HEK293 (cell line): ENCODE results near the gene CCNYL1.

Experiments used
- CTCF ChIA-PET: fragments of 350-600 bp; formaldehyde crosslinking; extraction: SDS; loops from one replicate; lab custom pipeline; 2021; ENCODE audit warnings: antibody characterized with exemption; lab: Yijun Ruan, JAX
- POLR2A ChIA-PET: fragments of 300-600 bp; formaldehyde crosslinking; extraction: SDS; loops from one replicate; lab custom pipeline; 2020; ENCODE audit warnings: antibody characterized with exemption, inconsistent platforms; lab: Yijun Ruan, JAX
- H3K27ac ChIP-seq: fragments of 200-500 bp; sonication (Bioruptor generic); 2 replicates; pipeline ENCODE4 v1.5.1; 2014; ENCODE audit warnings: low read depth, low read length, control low read depth, inconsistent platforms; ENCODE audit errors: extremely low read depth
- H3K36me3 ChIP-seq, 2 experiments: fragments of 200-500 bp in 1 of 2; sonication (Bioruptor generic) in 1 of 2; 1 replicate in 1 of 2; 2 replicates in 1 of 2; pipeline ENCODE4 v1.5.1; 2014 to 2017; ENCODE audit warnings: inconsistent platforms in 2 of 2, low read length in 2 of 2; ENCODE audit not compliant: control insufficient read depth in 2 of 2, insufficient read depth in 1 of 2
- H3K4me1 ChIP-seq: fragments of 200-500 bp; sonication (Bioruptor generic); 2 replicates; pipeline ENCODE4 v1.5.1; 2014; ENCODE audit warnings: mild to moderate bottlenecking, low read length, inconsistent platforms; ENCODE audit not compliant: control insufficient read depth, insufficient read depth
- H3K4me3 ChIP-seq: 2 replicates; pipeline ENCODE4 v1.5.1; 2011; ENCODE audit warnings: low read depth, mild to moderate bottlenecking, control low read depth, low read length, moderate library complexity
- H3K9me3 ChIP-seq: fragments of 200-500 bp; sonication (Bioruptor generic); 2 replicates; pipeline ENCODE4 v1.5.1; 2014; ENCODE audit warnings: low read depth, low read length, inconsistent platforms; ENCODE audit not compliant: control insufficient read depth, insufficient read depth
- AEBP2 ChIP-seq: fragments of 450-650 bp; formaldehyde crosslinking; IDR thresholded peaks from 2 replicates; pipeline ENCODE4 v1.5.1; 2016; ENCODE audit warnings: missing biosample characterization, missing genetic modification characterization, borderline replicate concordance
- BCL6B ChIP-seq: fragments of 450-650 bp; formaldehyde crosslinking; IDR thresholded peaks from 2 replicates; pipeline ENCODE4 v1.5.1; 2017; ENCODE audit warnings: missing biosample characterization, missing genetic modification characterization
- ELK4 ChIP-seq: IDR thresholded peaks from 2 replicates; pipeline ENCODE4 v1.6.1; 2011; ENCODE audit warnings: mild to moderate bottlenecking, low read depth, low read length, borderline replicate concordance
- HOXD13 ChIP-seq: sonication (generic); formaldehyde crosslinking; IDR thresholded peaks from 2 replicates; pipeline ENCODE4 v1.8.0; 2022; ENCODE audit warnings: missing genetic modification reagents, borderline replicate concordance
- OSR2 ChIP-seq: fragments of 450-650 bp; formaldehyde crosslinking; IDR thresholded peaks from 2 replicates; pipeline ENCODE4 v1.5.1; 2016; ENCODE audit warnings: missing biosample characterization, missing genetic modification characterization
- SALL2 ChIP-seq: fragments of 450-650 bp; formaldehyde crosslinking; IDR thresholded peaks from 2 replicates; pipeline ENCODE4 v1.5.0; 2017; ENCODE audit warnings: missing biosample characterization, mild to moderate bottlenecking, missing genetic modification characterization, borderline replicate concordance
- SCRT1 ChIP-seq: fragments of 450-650 bp; formaldehyde crosslinking; IDR thresholded peaks from 2 replicates; pipeline ENCODE4 v1.5.1; 2016; ENCODE audit warnings: missing biosample characterization, missing genetic modification characterization, borderline replicate concordance
- YY1 ChIP-seq: fragments of 450-650 bp; formaldehyde crosslinking; IDR thresholded peaks from 2 replicates; pipeline ENCODE4 v1.5.1; 2018; ENCODE audit warnings: missing biosample characterization, missing genetic modification characterization
- ZBTB49 ChIP-seq: fragments of 450-650 bp; formaldehyde crosslinking; IDR thresholded peaks from 2 replicates; pipeline ENCODE4 v1.5.1; 2016; ENCODE audit warnings: missing biosample characterization, missing genetic modification characterization, low read depth
- ZIC2 ChIP-seq: fragments of 450-650 bp; formaldehyde crosslinking; IDR thresholded peaks from 2 replicates; pipeline ENCODE4 v1.5.1; 2016; ENCODE audit warnings: missing biosample characterization, missing genetic modification characterization
- ZNF169 ChIP-seq: fragments of 450-650 bp; formaldehyde crosslinking; IDR thresholded peaks from 2 replicates; pipeline ENCODE4 v1.5.1; 2016; ENCODE audit warnings: missing biosample characterization, missing genetic modification characterization
- ZNF26 ChIP-seq: fragments of 450-650 bp; formaldehyde crosslinking; IDR thresholded peaks from 2 replicates; pipeline ENCODE4 v1.5.1; 2016; ENCODE audit warnings: missing biosample characterization, missing genetic modification characterization
- ZNF302 ChIP-seq: fragments of 450-650 bp; formaldehyde crosslinking; IDR thresholded peaks from 2 replicates; pipeline ENCODE4 v1.5.1; 2016; ENCODE audit warnings: missing biosample characterization, missing genetic modification characterization, low read depth
- ZNF391 ChIP-seq: fragments of 450-650 bp; formaldehyde crosslinking; IDR thresholded peaks from 2 replicates; pipeline ENCODE4 v1.5.1; 2016; ENCODE audit warnings: low read depth, missing biosample characterization, missing genetic modification characterization, borderline replicate concordance
- ZNF394 ChIP-seq: fragments of 450-650 bp; formaldehyde crosslinking; IDR thresholded peaks from 2 replicates; pipeline ENCODE4 v1.5.1; 2016; ENCODE audit warnings: missing biosample characterization, missing genetic modification characterization, mild to moderate bottlenecking, moderate library complexity, borderline replicate concordance
- ZNF473 ChIP-seq: fragments of 450-650 bp; formaldehyde crosslinking; IDR thresholded peaks from 2 replicates; pipeline ENCODE4 v1.5.1; 2017; ENCODE audit warnings: missing biosample characterization, missing genetic modification characterization
- ZNF48 ChIP-seq: fragments of 450-650 bp; formaldehyde crosslinking; IDR thresholded peaks from 2 replicates; pipeline ENCODE4 v1.5.1; 2016; ENCODE audit warnings: missing biosample characterization, missing genetic modification characterization
- ZNF600 ChIP-seq: fragments of 450-650 bp; formaldehyde crosslinking; IDR thresholded peaks from 2 replicates; pipeline ENCODE4 v1.5.1; 2016; ENCODE audit warnings: missing biosample characterization, missing genetic modification characterization
- ZNF660 ChIP-seq: fragments of 450-650 bp; IDR thresholded peaks from 2 replicates; pipeline ENCODE4 v1.5.1; 2018; ENCODE audit warnings: missing biosample characterization, mild to moderate bottlenecking, missing genetic modification characterization
- ZNF747 ChIP-seq: fragments of 450-650 bp; formaldehyde crosslinking; IDR thresholded peaks from 2 replicates; pipeline ENCODE4 v1.5.1; 2016; ENCODE audit warnings: missing biosample characterization, missing genetic modification characterization
- ZNF76 ChIP-seq: fragments of 450-650 bp; formaldehyde crosslinking; IDR thresholded peaks from 2 replicates; pipeline ENCODE4; 2016; ENCODE audit warnings: low read depth, missing biosample characterization, missing genetic modification characterization, borderline replicate concordance

Gene CCNYL1

GRCh38 chr2:207782238-207783030 is 71.0 kb downstream of the CCNYL1 start:
- no peaks in the 10 kb centered on the region for H3K9me3 ChIP-seq
- no peaks in the 10 kb centered on the region for H3K36me3 ChIP-seq
- H3K4me1 ChIP-seq, result peaks cover 4% of the 10 kb centered on the region; the same call in 1 of the 2 replicates
- no peak overlapping the region for H3K27ac ChIP-seq
- ChIA-PET CTCF (interaction anchor here (0.6 to 1.4 kb wide), 3 partner anchors 9 to 1694 kb away, joined by 3 to 4 read pairs (median 3); no protein-coding TSS in a partner anchor), POLR2A (no interaction called here)
- TF ChIP-seq ZBTB49 (tag by site-specific recombination) (no peak), ZIC2 (tag by site-specific recombination) (no peak), ZNF600 (tag by site-specific recombination) (0 out of 2 replicates have a peak, but pooled peaks have one; percentile 31), ZNF76 (tag by site-specific recombination) (no peak), OSR2 (tag by site-specific recombination) (peak; percentile 24; the same call in 1 of the 2 replicates)
- no peak overlapping the region for H3K4me3 ChIP-seq

- TF ChIP-seq ZNF660 (tag by site-specific recombination), result no peak
- TF ChIP-seq SALL2 (tag by site-specific recombination), result no peak
- TF ChIP-seq ZNF473 (tag by site-specific recombination), result no peak
- TF ChIP-seq ZNF302, result no peak
- no peak for TF ChIP-seq ELK4
- TF ChIP-seq ZNF394 (tag by site-specific recombination), result no peak
- TF ChIP-seq ZNF48 (tag by site-specific recombination), result no peak
- TF ChIP-seq BCL6B, result no peak
- no peak for TF ChIP-seq ZNF169 (tag by site-specific recombination)
- no peak for TF ChIP-seq SCRT1 (tag by site-specific recombination)
- TF ChIP-seq ZNF26 (tag by site-specific recombination), result no peak
- no peak for TF ChIP-seq ZNF391 (tag by site-specific recombination)
- no peak for TF ChIP-seq ZNF747 (tag by site-specific recombination)
- TF ChIP-seq YY1 (tag by site-specific recombination), result no peak
- TF ChIP-seq ZBTB49 (tag by site-specific recombination), result no peak
- TF ChIP-seq AEBP2 (tag by site-specific recombination), result no peak
- no peak for TF ChIP-seq HOXD13 (CRISPR knock-in tag)
- no peaks in the 10 kb centered on the region for H3K9me3 ChIP-seq
- CTCF ChIA-PET, result interaction anchor here (1.4 to 1.5 kb wide), 2 partner anchors 8 to 257 kb away, joined by 3 to 4 read pairs; no protein-coding TSS in a partner anchor
- no peak overlapping the region for H3K4me3 ChIP-seq
- peaks cover 4% of the 10 kb centered on the region; the same call in 1 of the 2 replicates for H3K4me1 ChIP-seq
- POLR2A ChIA-PET, result no interaction called here
- H3K27ac ChIP-seq, result no peak overlapping the region
- H3K36me3 ChIP-seq, result no peaks in the 10 kb centered on the region
Measured at GRCh38 chr2:207783514-207783913, 72.1 kb downstream of the CCNYL1 start.
